Lung (tissue), 12 donors: ENCODE data around the gene ATF7IP. TPM values are rescaled to one million over a fixed set of nuclear protein-coding genes. Genes with fewer than 3 reads are reported as not detected.

ENCODE experiments used
- ATAC-seq: fragments of 200-7000 bp; cut with Tn5 transposase; one replicate; pipeline ENCODE4 v1.9.1; 2020; ENCODE audit warnings: moderate number of reproducible peaks; ENCODE audit not compliant: insufficient read depth, low FRiP score
- DNase-seq, 3 donors: peaks; one replicate each; pipeline ENCODE4 v3.0.0-alpha.2; 2013 to 2017
- H3K27ac ChIP-seq, 2 donors: one replicate each; pipeline ENCODE4 v1.5.1; 2013; ENCODE audit warnings: mild to moderate bottlenecking in 2 of 2, moderate library complexity in 2 of 2, control low read depth in 1 of 2, inconsistent platforms in 1 of 2, low read depth in 1 of 2, low read length in 1 of 2
- H3K27me3 ChIP-seq, 3 donors: one replicate each; pipeline ENCODE4 v1.5.1; 2013; ENCODE audit warnings: low read length in 2 of 3; ENCODE audit not compliant: control insufficient read depth in 3 of 3, insufficient read depth in 3 of 3
- H3K36me3 ChIP-seq, 4 donors: one replicate each; pipeline ENCODE4 v1.5.1; 2013; ENCODE audit warnings: low read length in 4 of 4, mild to moderate bottlenecking in 1 of 4, moderate library complexity in 1 of 4; ENCODE audit not compliant: control insufficient read depth in 4 of 4, insufficient read depth in 4 of 4
- H3K4me1 ChIP-seq, 5 donors: one replicate each; pipeline ENCODE4 v1.5.1; 2013; ENCODE audit warnings: low read length in 5 of 5, mild to moderate bottlenecking in 2 of 5, moderate library complexity in 1 of 5; ENCODE audit not compliant: control insufficient read depth in 5 of 5, insufficient read depth in 5 of 5
- H3K4me3 ChIP-seq: one replicate; pipeline ENCODE4 v1.5.1; 2013; ENCODE audit warnings: mild to moderate bottlenecking, control low read depth, moderate library complexity
- H3K9ac ChIP-seq, 2 donors: one replicate each; pipeline ENCODE4 v1.5.1; 2013; ENCODE audit warnings: low read length in 2 of 2, control low read depth in 1 of 2; ENCODE audit not compliant: insufficient read depth in 1 of 2
- H3K9me3 ChIP-seq, 4 donors: one replicate each; pipeline ENCODE4 v1.5.1; 2013; ENCODE audit warnings: low read length in 3 of 4, mild to moderate bottlenecking in 1 of 4, moderate library complexity in 1 of 4; ENCODE audit not compliant: control insufficient read depth in 4 of 4, insufficient read depth in 3 of 4
- CTCF ChIP-seq: IDR thresholded peaks from 2 replicates; pipeline ENCODE4 v1.5.1; 2012; ENCODE audit warnings: mild to moderate bottlenecking; ENCODE audit errors: control extremely low read depth, extremely low read depth
- WGBS, 2 donors: extraction: QIAGEN DNeasy Blood & Tissue Kit; methylation state at CpG; one replicate each; pipeline ENCODE4 v1.1.7; 2013; 5-methylcytosine and 5-hydroxymethylcytosine counted together
- polyA plus RNA-seq, 2 donors: library from polyadenylated mRNA; stranded (reverse); fragments of 200-250 nt; gene quantifications; one replicate each; pipeline ENCODE4 v1.2.1, GENCODE V29; 2013
- total RNA-seq, 2 donors: library from RNA; depleted of rRNA in 1 of 2; stranded (reverse); fragments of >200 nt in 1 of 2; gene quantifications; one replicate each; pipeline ENCODE4 v1.2.1, GENCODE V29; 2014 to 2021
- donor health status: control.
- donor health status: control.
- donor health status: Bipolar disorder and iron deficiency.
- donor health status: healthy.
- donor health status: DM: yes; HTN: yes; CAD: no.

Gene ATF7IP
- total and polyA plus RNA-seq, 4 donors, result 6.9 to 122 (median 33.1) TPM

GRCh38 chr12:14369311-14369710 is 3.8 kb downstream of the ATF7IP start:
- ATAC-seq (no peak), DNase-seq (no peak)
- Histone ChIP-seq H3K27me3 (no peaks in the 10 kb centered on the region), H3K9ac (no peak overlapping the region), H3K4me3 (no peak overlapping the region), H3K4me1 (peaks cover 0 to 8% (median 3%) of the 10 kb centered on the region in 5 donors), H3K9me3 (peaks cover 0 to 2% (median under 1%) of the 10 kb centered on the region in 4 donors), H3K27ac (no peak overlapping the region), H3K36me3 (peaks cover 0 to 7% (median 3%) of the 10 kb centered on the region in 4 donors)
- TF ChIP-seq CTCF, result no peak
- WGBS, 2 donors, result 96% methylated on average over 7 of the region's 7 CpGs

GRCh38 chr12:14373217-14373616 is 7.7 kb downstream of the ATF7IP start:
- peaks cover 0 to 11% (median 0%) of the 10 kb centered on the region in 5 donors for H3K4me1 ChIP-seq
- no peak overlapping the region for H3K4me3 ChIP-seq
- peaks cover 0 to 3% (median 0%) of the 10 kb centered on the region in 4 donors for H3K9me3 ChIP-seq
- DNase-seq, result peak in 2 of 3 donors; percentile 50 to 53
- peaks cover 0 to 7% (median 3%) of the 10 kb centered on the region in 4 donors for H3K36me3 ChIP-seq
- H3K27me3 ChIP-seq, result no peaks in the 10 kb centered on the region
- no peak for TF ChIP-seq CTCF
- no peak for ATAC-seq
- H3K27ac ChIP-seq, result peak overlapping the region in 1 of 2 donors; percentile 83
- no peak overlapping the region for H3K9ac ChIP-seq

GRCh38 chr12:14379508-14379907 is 14.0 kb downstream of the ATF7IP start:
- ATAC-seq (no peak), DNase-seq (no peak)
- H3K9me3 ChIP-seq, result peaks cover 3 to 17% (median 9%) of the 10 kb centered on the region in 4 donors
- no peak for TF ChIP-seq CTCF
- no peak overlapping the region for H3K4me3 ChIP-seq
- peaks cover 0 to 10% (median 5%) of the 10 kb centered on the region in 5 donors for H3K4me1 ChIP-seq
- H3K9ac ChIP-seq, result no peak overlapping the region
- no peaks in the 10 kb centered on the region for H3K27me3 ChIP-seq
- H3K36me3 ChIP-seq, result peaks cover 0 to 19% (median 4%) of the 10 kb centered on the region in 4 donors
- no peak overlapping the region for H3K27ac ChIP-seq
